Measurements from ENCODE around the gene TMEM14A.
A peak's percentile ranks its signal among the peaks of the same experiment; 100 is the strongest.
"Not testable (repeated sequence)": the region's sequence is repeated elsewhere in the genome, so short reads cannot be mapped to it uniquely, and the experiment has no call there.

The TMEM14A gene, protein sequence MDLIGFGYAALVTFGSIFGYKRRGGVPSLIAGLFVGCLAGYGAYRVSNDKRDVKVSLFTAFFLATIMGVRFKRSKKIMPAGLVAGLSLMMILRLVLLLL

GRCh38 chr6:52670502-52671409 is at the start of gene TMEM14A:
Gene TMEM14A (plus strand): TSS chr6:52671113. CDS start chr6:52677103, 5,990 bp downstream.
- peak; percentile 94 for DNase-seq

GRCh38 chr6:52621631-52622030 is 49.3 kb upstream of the TMEM14A start:
- no peak for DNase-seq

DNA sequence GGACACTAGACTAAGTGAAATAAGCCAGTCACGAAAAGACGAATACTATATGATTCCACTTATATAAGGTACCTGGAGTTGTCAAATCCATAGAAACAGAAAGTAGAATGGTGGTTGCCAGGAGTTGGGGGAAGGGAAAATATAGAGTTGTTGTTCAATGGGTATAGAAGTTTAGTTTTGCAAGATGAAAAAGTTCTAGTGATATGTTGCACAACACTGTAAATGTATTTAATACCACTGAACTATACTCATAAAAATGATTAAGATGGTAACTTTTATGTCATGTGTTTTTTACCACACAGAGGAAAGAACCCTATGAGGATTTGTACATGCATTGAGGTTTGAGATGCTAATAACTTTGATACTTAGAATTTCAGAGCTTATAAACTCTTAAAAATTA is 48.1 kb upstream of the TMEM14A start:
- DNase-seq = no peak

GRCh38 chr6:52632011-52632410 is 38.9 kb upstream of the TMEM14A start:
- DNase-seq = no peak

GRCh38 chr6:52634211-52634610 is 36.7 kb upstream of the TMEM14A start:
- DNase-seq = no peak

- DNase-seq = no peak
Observed at GRCh38 chr6:52635049-52635577, 35.8 kb upstream of the TMEM14A start.

DNA sequence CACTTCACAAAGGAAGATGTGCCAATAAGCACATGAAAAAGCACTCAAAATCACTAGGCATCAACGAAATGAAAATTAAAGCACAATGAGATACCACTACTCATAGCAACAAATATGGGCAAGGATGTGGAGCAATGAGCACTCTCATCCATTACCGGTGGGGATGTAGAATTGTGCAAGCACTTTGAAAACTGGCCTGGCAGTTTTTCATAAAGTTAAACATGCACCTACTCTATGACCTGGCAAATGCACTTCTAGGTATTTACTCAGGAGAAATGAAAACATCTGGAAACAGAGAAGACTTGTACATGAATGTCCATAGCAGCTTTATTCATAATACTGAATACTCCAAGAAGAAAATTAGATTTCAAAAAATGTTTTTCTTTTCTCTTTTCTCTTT is 34.1 kb upstream of the TMEM14A start:
- DNase-seq = no peak

- no peak for DNase-seq
Observed at GRCh38 chr6:52639493-52639892, 31.4 kb upstream of the TMEM14A start.

DNA sequence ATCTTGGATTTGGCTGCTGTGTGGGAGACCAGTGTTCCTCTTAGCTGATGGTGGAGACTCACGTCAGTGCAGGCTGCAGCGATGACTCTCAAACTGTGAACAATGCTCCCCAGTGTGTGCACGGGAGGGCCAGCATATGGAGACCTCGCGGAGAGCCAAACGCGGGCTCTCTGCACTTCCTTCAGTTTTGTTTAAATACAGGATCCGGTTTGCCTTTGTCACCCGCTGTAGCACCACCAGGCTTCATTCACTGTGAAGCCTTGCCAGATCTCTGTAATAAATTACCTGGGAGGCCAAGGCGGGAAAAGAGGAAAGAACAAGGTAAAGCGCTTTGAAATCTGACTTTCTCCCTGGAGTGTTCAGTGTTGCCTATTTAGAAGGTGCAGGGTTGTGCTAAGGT is 30.7 kb upstream of the TMEM14A start:
- DNase-seq = peak; percentile 3

DNA sequence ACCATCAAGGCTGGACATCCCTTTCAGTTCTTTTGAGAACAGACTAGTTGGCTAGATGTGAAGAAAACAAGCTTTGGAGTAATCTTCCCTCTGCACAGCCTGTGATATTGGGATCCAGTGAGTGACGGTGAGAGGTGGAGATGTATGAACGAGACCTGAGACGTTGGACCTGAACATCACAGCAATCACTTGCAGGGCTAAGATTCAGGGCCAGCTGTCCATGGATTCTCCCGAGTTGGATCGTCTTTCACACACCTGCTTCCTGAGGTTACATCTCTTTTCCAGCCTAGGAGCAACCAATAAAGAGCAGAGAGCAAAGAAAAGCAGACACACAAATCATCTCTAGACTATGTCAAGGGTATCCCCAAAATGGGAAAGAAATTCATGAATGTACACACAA is 30.0 kb upstream of the TMEM14A start:
- no peak for DNase-seq

- DNase-seq = no peak
Observed at GRCh38 chr6:52641388-52641787, 29.5 kb upstream of the TMEM14A start.

GRCh38 chr6:52641826-52642225 is 29.1 kb upstream of the TMEM14A start:
- DNase-seq = no peak

DNA sequence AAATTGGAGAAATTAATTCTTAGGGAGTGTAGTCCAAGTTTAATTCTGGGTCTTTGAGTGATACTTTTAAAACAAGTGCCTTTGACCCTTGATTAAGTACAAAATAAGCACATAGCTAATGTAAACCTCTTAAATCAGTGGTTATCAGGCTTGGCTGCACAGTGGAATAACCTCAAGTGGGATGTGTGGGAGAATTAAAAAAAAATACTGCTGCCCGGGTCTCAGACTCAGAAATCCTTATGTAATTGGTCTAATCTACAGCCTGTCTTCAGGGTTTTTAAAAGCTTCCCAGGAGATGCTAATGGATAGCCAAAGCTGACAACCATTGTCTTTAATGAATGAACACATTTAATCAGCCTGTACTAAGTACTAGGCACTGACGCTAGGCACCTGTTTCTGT is 28.5 kb upstream of the TMEM14A start:
- DNase-seq = no peak

- DNase-seq = peak; percentile 61
Observed at GRCh38 chr6:52643158-52643557, 27.8 kb upstream of the TMEM14A start.

DNA sequence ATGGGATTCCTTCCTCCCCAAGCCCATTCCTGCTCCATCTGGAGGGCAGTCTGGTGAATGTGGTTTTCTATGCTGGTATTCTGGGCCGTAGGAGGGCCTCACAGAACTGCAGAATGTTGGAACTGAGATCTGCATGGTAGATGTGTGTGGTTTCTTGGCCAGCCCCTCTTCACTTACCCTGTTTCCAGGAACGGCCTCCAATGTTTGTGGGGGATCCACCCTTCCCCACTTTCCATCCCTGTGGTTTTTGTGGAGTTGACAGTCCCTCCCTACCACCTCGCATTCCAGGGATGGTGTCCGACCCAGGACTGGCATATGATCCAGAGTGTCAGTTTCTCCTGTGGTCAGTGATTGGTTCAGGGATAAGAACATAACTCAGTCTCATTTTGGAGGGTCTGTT is 26.7 kb upstream of the TMEM14A start:
- DNase-seq = no peak

DNA sequence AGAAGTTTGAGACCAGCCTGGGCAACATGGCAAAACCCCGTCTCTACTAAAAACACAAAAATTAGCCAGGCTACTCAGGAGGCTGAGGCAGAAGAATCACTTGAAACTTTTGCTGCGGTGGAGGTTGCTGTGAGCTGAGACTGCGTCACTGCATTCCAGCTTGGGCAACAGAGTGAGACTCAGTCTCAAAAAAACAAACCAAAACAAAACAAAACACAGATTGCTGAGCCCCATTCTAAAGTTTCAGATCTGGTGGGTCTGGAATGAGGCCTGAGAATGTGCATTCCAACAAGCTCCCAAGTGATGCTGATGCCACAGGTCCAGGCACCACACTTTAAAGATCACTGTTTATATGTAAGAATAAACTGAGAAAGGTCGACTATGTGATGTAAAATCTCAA is 24.9 kb upstream of the TMEM14A start:
- no peak for DNase-seq

DNA sequence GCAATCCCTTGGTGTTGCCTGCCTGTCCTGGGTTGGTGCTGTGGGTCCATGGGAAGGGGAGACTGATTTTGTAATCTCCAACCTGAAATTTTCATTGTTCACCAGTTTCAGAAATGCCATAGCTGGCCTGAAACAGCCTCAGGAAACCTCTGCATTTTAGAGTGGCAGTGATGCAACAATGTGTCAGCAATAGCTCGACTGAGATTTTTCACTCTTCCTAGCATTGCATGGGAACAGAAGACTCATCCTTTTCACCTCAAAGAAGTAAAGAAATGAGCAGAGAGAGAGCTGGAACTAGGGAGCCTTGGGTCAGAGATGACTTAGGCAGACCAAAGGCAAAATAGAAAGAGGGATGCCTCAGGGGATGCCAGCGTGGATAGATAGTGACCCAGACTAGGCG is 23.7 kb upstream of the TMEM14A start:
- no peak for DNase-seq

GRCh38 chr6:52649536-52650160 is 21.3 kb upstream of the TMEM14A start:
- no peak for DNase-seq

GRCh38 chr6:52650941-52651340 is 20.0 kb upstream of the TMEM14A start:
- DNase-seq = no peak

GRCh38 chr6:52653151-52653550 is 17.8 kb upstream of the TMEM14A start:
- no peak for DNase-seq

DNA sequence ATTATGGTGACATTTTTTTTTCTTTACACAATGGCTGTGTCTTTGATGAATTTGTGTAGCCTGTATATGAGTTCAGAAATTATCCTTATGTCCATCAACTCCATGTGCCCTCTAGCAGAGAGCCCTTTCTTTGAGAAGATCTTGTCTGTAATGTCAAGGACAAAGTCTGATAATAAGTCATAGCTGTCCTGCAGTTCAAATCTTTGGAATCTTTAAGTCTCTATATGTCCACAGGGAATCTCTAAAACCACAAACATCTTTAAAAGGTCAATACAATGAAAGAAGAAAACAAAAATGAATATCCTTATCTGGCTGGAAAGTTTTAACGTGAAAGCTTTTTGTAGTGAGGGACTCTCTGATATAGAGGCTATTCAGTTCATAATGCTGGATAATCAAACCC is 16.9 kb upstream of the TMEM14A start:
- DNase-seq = no peak

DNA sequence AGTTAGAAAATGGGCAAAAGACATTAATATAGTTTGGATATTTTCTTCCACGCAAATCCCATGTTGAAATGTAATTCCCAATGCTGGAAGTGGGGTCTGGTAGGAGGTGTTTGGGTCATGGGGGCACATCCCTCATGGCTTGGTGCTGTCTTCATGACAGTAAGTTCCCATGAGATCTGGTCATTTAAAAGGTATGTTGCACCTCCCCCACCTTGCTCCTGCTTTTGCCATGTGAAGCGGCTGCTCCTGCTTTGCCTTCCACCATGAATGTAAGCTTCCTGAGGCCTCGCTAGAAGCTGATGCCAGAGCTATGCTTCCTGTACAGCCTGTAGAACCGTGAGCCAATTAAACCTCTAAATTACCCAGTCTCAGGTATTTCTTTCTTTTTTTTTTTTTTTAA is 16.3 kb upstream of the TMEM14A start:
- DNase-seq = no peak

- DNase-seq = not testable (repeated sequence)
Observed at GRCh38 chr6:52655941-52656340, 15.0 kb upstream of the TMEM14A start.

DNA sequence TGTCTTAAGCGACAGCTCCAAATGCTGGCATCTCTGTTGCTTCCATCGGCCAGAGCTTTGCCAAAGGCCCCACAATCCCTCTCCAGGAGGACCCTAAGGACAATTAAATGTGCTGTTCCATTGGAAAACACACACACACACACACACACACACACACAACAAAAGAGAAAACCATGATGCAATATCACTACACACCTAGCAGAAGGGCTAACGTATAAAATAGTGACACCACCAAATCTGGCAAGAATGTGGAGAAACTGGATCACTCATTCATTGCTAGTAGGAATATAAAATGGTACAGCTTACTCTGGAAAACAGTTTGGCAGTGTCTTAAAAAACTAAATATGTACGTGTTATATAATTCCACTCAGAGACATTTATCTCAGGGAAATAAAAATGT is 13.0 kb upstream of the TMEM14A start:
- DNase-seq = no peak

All from midbrain (tissue), 1 donor.